ENCODE data around the gene PRRT1B.
"Not testable (repeated sequence)": the region's sequence is repeated elsewhere in the genome, so short reads cannot be mapped to it uniquely, and the experiment has no call there.

Gene PRRT1B

DNA sequence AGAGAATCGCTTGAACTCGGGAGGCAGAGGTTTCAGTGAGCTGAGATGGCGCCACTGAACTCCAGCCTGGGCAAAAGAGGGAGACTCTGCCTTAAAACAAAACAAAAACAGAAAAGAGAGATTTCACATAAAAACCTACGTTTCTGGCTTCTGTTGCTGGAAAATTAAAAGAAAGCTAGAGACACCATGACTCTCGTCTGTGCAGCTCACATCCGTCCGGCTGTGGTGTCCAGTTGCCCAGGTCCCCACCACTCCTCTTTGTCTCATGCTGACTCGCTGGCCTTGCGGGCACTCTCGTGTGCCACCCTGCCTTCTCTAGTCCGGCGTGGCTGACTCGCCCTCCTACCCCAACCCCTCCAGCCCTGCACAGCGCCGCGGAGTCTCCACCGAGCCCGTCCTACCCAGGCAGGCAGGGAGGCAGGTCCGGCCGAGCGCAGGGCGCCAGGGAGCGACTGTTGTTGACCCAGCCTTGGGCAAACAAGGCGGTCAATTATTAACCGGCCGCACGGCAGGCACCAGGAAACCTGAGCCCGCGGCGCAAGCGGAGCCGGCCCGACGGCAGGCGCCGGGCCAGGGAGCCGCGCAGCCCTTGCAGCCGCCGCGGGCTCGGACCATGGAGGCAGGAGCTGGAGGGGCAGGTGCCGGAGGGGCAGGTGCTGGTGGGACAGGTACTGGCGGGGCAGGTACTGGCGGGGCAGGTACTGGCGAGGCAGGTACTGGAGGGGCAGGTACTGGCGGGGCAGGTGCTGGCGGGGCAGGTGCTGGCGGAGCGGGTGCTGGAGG, at the start of gene PRRT1B:
TSS of gene PRRT1B (plus strand) at position 521 of the 783 bp plus-strand sequence. CDS start at position 614, 93 bp downstream.
- DNase-seq: peak; percentile 39

DNA sequence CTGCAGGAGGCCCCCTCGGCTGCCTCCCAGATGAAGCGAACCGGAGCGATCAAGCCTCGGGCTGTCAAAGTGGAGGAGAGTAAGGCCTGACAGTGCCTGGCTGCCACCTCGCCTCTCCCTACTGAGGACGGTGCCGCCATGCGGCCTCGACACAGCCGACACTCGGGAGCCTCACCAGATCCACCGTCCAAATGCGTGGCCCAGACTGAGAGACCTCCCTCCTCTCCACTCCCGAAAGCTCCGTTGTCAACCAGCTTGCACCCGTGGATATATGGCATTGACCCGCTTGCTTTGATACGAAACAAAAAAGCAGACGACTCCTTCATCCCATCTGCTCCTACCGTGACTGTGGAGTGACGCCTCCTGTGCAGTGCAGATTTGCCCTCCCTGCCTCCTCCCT, 49.5 kb upstream of the PRRT1B start:
- DNase-seq: no peak

DNA sequence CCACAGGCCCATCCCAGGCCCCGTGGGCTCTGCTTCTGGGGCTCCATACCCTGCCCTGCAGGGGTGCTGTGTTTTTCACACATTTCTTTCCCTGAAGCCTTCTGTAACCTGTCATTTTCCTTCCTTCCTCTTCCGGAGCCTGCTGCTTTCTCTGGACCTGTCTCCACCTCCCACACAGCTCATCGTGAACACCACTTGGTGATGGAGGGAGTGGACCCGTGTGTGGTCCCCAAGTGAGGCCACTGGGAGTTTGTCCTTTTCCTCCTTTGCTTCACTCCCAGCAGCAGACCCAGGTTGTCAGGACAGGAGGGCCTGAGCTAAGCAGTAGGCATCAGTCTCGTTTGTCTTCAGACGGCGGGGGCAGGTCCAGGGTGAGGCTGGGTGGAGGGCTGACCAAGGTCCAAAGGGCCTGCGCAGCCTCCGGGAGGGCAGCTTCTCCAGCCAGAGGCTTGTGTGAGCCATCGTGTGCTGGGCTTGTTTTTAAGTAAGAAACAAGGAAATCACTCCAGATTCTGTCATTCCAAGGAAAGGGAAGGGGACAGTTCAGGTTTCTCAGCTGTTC, 48.4 kb upstream of the PRRT1B start:
- no peak for DNase-seq

DNA sequence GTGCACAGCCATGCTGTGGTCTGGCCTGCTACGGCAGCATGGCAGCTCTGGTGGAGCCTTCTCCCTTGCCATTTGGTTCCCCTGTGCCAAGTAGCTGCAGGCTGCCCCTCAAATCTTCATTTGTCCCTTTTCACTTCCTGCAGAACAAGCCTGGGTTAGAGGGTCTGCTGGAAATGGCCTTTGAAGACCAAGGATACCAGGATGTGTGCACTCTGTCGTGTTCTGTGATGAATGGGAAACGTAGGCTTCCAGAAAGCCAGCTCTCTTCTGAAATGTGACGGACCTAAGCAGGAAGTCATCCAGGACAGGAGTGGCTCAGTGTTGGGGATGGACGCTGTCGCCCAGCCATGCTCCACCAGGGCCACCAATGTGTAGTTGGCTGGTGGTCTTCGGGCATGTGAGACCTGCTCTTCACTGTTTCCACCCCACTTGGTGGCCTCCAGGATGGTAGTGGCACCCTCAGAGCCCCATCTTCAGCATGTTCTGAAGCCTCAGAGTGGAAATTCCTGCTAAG, 46.0 kb upstream of the PRRT1B start:
- no peak for DNase-seq

DNA sequence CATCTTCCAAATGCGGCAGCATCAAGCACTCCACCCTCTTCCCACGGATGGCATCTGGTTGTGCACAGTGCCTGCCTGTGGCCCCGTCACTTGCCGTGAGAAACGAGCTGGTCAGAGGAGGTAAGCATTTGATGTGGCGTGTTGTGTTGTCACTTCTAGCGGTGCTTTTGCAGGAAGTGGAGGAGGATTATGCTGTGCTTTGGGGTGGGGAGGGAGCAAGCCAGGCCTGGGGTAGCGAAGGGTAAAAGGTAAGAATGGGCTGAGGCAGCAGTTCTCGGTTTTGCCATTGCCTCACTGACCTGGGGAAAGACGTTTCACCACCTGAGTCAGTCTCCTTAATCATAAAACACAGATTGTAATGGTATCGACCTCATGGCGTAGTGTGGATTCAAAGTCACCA, 44.9 kb upstream of the PRRT1B start:
- DNase-seq: no peak

DNA sequence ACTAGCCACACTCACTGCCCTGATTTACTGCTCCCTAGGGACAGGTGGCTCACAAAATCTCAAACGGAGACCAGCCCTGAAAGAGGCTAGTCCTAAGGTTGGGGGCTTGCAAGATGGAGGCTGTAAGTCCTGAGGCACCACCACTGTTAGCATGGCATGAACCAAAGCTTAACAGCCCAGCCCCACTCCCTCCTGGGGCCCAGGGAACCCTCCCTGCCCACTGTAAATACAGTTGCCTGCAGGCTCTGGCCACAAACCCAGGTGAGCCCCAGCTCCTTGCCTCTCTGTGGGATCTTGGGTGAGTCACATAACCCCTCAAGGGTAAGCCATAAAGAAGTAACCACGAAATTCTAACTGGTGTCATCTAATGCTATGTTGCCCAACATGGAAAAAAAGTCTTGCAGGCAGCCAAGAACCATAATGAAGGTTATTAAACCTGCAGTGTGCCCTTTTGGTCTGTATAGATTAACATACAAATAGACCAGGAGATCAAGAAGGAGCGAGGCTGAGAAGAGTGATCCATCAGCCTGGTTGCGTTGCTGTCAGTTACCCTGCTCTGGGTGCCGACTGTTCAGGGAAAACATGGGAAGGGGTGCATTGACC, 44.3 kb upstream of the PRRT1B start:
- DNase-seq: no peak

DNA sequence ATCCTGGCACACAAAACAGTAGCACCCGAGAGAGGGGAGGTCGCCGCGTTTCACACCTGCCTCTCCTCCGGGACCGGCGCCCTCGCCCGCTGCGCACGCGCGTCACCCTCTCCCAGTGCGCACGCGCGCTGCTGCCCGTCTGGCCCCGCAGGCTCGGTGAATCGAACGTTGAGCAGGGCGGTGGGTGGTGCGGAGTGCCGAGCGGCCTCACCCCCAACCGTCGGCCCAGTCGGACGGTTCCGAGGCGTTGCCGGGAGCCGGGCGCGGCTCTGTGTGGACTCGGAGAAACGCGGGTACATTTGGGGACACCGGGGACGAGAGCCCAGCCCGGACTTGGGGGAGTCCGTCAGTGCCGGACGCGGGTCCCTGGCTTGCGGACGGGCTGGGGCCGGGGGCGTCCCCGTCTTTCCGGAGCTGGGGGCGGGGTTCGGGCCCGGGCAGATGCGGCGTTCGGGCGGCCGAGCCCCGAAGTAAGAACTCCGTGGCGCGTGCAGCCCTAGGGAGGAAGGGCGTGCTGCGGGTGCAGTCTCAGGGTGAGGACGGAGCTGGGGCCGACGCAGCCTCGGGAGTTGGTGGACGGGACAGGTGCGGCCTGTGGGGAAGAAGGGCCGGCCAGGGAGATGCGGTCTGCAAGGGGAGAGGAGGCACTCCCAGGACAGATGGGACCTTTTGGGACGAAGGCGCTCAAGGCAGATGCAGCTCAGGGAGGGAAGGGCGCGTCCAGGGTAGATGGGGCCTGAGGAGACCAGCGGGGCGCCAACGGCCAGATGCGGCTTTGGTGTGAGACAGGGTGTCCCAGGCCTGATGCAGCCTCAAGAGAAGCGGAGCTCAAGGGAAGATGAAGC, 42.3 kb upstream of the PRRT1B start, which contains the start of gene POMT1:
TSS of gene POMT1 (plus strand) at position 138 of the 845 bp plus-strand sequence. CDS start 1,301 bp downstream, outside the sequence.
- peak; percentile 84 for DNase-seq

DNA sequence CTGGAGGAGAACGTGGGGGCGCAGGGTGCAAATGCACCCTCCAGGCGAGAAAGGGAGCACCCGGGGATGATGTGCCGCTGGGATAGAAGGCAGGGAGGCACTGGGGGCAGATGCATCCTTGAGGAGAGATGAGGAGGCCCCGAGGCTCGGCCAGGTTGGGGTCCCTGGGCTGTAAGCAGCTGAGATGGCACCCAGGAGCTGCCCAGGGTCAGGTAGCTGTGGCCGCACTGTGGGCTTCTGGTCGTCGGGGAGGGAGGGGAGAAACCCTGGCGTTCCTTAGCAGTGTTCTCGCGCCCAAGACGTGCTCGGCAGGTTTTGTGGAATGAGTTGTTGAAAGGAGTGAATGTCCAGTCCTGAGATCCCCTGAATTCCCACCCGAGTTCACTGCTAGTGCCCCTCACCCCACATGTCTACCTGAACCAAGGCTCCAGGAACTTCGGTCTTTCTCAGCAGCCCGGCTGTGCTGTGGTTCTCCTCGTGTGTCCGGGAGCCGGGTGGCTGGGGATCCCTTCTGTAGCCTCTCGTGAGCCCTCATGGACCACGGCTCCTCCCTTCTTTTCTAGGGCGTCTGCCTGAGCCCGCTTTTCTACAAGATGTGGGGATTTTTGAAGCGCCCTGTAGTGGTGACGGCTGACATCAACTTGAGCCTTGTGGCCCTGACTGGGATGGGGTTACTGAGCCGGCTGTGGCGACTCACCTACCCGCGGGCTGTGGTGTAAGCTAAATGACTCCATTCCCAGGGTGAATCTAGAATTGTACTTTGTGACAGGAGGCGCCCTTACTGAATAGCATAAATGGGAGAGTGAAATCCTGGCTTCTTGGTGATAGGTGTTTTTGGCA, 41.5 kb upstream of the PRRT1B start:
- no peak for DNase-seq

DNA sequence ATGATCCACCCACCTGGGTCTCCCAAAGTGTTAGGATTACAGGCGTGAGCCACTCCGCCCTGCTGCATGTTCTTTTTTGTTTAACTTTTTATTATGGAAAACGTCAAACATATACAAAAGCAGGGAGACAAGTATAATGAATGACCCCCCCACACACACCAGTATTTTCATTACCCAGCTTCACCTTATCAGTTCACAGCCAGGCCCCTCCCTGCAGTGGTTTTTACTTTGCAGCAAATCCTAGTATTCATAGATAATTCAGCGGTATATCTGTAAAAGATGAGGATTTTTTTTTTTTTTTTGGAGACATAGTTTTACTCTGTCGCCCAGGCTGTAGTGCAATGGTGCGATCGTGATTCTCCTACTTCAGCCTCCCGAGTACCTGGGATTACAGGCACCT, 40.3 kb upstream of the PRRT1B start:
- DNase-seq: no peak

DNA sequence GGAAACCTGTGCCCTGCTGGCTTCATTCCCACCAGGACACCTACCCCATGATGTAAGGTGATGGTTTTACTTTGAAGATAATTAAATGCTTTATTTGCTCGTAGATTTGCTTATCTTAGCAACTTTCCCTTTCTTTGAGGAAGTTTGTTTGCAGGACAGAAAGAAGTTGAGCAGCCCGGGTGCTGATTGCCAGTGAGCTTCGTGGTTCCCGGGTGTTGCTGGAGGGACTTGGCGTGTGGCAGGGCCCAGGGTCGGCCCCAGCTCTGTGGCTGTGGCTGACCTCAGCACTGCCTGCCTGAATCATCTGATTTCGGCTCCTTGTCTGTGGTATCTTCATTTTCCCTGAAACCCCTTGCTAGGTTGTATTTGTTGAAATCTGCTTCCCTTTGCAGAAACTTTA, 33.9 kb upstream of the PRRT1B start:
- no peak for DNase-seq

DNA sequence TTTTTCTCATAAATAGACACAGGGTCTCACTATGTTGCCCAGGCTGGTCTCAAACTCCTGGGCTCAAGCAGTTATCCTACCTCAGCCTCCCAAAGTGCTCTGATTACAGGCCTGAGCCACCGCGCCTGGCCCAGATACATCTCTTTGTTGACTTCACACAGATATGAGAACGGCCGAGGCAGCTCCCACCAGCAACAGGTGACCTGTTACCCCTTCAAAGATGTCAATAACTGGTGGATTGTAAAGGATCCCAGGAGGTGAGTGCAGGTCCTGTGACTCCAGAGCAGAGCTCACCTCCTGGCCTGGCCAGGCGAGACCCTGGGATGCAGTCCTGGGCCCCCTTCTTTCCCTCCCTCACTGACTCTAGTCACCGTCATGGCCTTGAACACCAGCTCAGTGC, 33.4 kb upstream of the PRRT1B start:
- DNase-seq: no peak

DNA sequence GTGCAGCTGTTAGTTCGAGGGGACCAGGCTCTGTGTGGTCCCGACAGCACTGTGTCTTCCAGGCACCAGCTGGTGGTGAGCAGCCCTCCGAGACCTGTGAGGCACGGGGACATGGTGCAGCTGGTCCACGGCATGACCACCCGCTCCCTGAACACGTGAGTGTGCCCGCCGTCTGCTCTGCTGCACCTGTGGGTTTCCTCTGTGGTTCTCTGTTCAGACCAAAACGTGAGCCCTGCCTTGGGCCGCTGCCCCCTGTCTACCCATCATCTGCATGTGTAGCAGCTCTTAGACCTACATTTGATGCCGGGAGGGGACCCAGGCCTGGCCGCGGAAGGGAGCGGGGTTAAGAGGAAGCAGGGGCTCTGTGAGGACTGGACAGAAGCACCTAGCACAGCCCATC, 32.1 kb upstream of the PRRT1B start:
- no peak for DNase-seq

DNA sequence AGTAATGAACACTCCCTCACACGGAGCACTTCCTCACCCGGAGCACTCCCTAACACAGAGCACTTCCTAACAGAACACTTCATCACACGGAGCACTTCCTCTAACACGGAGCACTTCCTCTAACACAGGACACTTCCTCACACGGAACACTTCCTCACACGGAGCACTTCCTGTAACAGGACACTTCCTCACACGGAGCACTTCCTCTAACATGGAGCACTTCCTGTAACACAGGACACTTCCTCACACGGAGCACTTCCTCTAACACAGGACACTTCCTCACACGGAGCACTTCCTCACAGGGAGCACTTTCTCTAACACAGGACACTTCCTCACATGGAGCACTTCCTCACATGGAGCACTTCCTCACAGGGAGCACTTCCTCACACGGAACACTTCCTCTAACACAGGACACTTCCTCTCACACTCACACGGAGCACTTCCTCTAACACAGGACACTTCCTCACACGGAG, 29.7 kb upstream of the PRRT1B start:
- DNase-seq: not testable (repeated sequence)

DNA sequence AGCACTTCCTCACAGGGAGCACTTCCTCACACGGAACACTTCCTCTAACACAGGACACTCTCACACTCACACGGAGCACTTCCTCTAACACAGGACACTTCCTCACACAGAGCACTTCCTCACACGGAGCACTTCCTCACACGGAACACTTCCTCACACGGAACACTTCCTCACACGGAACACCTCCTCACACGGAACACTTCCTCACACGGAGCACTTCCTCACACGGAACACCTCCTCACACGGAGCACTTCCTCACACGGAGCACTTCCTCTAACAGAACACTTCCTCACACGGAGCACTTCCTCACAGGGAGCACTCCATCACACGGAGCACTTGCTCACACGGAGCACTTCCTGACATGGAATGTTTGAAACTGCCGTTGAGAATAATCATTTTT, 29.2 kb upstream of the PRRT1B start:
- no peak for DNase-seq

DNA sequence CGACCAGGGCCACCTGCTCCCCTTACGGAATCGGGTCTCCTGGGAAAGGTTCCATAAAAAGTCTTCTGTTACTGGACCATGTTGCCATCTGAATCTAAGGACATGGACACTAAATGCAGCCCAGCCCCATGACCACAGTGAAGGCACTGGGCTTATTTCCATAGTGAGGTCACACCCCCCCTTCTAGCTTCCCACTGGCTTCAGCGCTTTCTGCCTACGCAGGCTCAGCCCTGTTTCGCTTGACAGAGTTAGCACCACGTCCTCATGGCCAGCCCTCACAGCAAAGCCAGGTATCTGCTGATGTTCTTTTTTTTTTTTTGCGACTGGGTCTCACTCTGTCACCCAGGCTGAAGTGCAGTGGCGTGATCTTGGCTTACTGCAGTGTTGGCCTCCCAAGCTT, 28.4 kb upstream of the PRRT1B start:
- DNase-seq: no peak

DNA sequence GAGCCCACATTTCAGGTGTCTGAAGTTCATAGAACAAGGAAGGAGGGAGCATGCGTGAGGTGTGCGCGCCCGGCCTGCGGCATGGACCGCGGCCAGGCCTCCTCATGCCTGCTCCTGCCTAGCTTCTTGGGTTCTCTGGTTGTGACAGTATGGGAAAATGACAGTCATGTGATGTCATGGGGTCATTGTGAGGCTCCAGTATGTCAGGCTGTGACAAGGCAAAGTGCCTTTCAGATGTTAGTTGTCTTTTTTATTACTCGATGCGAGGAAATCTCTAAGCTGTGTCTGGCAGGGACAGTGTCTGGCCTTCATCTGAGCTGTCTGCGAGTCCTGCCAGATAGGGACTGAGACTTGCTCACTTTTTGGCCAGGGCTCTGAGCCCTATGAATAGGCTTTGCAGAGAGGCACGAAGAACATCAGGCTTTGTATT, 27.5 kb upstream of the PRRT1B start:
- DNase-seq: no peak

DNA sequence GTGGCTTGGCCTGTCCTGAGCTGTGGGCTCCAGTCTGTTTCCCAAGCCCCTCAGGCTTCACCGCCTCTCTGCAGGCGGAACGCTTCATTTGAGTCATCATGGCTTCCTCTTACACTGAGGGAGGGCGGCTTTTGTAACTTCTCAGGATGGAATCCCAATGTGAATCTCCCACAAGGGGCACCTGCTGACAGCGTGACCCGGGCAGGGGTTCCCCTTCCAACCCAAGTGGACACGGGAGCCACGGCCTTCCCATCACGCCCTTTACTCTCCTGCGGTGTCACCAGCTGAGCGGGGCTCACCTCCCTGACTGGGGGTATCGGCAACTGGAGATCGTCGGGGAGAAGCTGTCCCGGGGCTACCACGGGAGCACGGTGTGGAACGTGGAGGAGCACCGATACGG, 26.8 kb upstream of the PRRT1B start:
- no peak for DNase-seq

DNA sequence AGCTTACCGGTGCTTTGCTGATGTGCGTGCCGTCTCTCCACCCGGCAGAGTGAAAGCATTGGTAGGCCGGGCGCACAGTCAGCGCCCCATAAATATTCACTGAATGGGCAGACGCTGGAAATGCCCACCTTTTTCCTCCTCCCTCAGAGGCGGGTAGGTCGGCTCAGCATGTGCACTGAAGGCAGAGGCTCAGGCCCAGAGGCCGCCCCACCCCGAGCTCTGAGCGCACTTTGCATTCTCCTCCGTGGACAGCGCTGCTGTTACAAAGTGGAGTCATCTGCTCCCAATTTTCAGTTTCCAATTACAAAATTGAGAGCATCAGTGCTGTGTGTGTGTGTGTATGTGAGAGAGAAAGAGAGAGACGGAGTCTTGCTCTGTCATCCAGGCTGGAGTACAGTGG, 24.8 kb upstream of the PRRT1B start:
- no peak for DNase-seq

DNA sequence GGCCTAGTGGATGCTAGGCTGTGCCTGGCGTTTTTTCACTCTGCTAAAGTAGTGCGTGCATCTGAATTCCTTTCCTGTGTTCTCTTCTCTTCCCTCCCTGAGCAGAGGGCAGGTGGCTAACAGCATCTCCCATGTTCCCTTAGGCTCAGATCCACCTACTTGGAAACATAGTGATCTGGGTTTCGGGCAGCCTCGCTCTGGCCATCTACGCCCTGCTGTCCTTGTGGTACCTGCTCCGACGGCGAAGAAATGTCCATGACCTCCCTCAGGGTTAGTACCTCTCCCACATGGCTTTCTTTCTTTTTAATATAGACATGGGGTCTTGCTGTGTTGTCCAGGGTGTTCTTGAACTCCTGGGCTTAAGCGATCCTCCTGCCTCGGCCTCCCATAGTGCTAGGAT, 24.1 kb upstream of the PRRT1B start:
- no peak for DNase-seq

DNA sequence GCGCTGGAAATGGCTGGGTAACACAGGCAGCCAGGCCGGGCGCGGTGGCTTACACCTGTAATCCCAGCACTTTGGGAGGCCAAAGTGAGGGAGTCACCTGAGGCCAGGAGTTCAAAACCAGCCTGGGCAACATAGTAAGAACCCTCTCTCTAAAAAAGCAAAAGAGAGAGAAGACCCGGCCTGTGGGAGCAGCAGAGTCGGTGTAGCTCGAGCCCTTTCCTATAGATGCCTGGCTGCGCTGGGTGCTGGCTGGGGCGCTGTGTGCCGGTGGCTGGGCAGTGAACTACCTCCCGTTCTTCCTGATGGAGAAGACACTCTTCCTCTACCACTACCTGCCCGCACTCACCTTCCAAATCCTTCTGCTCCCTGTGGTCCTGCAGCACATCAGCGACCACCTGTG, 23.5 kb upstream of the PRRT1B start:
- no peak for DNase-seq

DNA sequence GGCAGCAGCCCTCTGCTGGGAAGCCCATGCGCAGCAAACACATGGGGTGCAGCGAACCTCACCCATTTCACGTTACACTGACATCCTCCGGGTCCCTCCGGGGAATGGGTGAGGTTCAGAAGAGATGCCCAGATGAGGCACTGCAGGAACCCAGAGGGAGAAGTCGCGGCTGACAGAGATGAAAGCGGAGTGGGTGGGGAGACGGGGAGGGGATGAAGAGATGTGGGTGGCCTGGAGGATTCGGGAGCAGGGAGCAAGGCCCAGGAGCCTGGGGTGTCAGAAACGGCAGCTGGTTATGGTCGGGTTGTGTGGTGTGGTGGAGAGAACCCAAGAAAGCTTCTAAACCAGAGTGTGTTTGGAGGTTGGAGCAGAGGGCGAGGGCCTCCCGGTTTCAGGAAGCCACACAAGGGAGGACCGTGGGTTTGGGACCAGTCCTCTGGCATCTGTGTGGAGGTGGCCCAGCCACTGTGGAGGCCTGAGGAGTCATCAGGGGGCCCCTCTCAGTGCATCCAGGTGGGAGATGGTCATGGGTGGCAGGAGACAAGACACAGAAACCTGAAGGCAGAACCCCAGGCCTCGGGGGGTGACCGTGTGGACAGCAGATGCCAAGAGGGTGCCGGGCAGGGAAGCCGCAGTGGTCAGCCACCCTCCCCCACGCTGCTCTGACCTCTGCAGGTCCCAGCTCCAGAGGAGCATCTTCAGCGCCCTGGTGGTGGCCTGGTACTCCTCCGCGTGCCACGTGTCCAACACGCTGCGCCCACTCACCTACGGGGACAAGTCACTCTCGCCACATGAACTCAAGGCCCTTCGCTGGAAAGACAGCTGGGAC, 22.9 kb upstream of the PRRT1B start:
- no peak for DNase-seq

All from NCI-H2029 (cell line).